Measurements from ENCODE around the gene TUBGCP6. TPM values are rescaled to one million over a fixed set of nuclear protein-coding genes. Genes with fewer than 3 reads are reported as not detected.

The TUBGCP6 gene
- total RNA-seq, 2 donors from 2014 or later = 52.3 to 80.1 TPM

DNA sequence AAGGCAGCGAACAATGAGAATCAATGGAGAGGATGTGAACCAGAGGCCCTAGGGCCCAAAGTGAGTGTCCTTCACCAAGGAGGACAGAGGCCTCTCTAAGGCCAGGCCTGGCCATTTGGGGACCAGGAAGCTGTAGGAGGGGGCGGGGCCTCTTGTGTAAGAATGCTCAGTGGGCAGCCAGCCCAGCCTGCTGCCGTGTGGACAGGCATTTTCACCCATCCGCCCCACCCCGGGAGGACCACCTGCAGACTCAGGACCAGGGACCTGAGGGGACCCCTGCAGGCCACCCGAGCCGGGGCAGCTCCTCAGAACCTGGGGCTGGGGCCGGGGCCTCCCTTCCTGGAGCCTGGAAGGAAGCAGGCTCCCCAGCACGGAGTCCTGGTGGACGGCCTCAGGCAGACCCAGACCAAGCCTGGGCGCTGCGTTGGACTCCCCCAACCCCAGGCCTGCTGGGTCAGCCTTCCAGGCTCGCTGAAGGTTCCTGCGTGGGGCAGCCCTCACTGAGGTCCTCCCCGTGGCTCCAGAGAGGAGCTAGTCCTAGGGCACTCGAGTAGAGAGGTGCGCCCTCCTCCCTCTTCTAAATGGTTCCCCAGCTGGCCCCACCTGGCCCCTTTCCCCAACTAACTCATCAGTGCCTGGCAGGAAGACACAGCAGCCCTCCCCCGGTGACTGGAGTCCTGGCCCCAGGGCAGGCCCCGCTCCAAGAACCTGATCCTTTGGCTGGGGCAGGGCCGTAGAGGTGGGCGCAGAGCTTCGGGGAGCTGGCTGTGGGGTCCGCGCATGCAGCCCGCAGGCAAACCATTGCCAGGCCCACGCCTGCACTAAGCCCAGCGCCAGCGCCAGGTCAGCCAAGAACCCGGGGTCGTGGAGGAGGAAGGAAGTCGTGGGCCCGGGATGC lies 60.6 kb downstream of the TUBGCP6 start:
- H3K27me3 ChIP-seq (replicated peaks; ENCODE audit: insufficient read depth) = no peaks in the 10 kb centered on the region
- peak overlapping the region; percentile 93 for H3K4me3 ChIP-seq
- no peak for TF ChIP-seq CTCF (IDR thresholded peaks at IDR 0.05)
- H3K27ac ChIP-seq = no peak overlapping the region
- no peaks in the 10 kb centered on the region for H3K36me3 ChIP-seq
- DNase-seq (ENCODE audit: low spot score) = no peak
- H3K4me1 ChIP-seq (ENCODE audit: control insufficient read depth in 1 of 2, low read depth in 2 of 2) = peaks cover 22 to 34% of the 10 kb centered on the region in 2 donors
- no peak for ATAC-seq (ENCODE audit: insufficient number of reproducible peaks, low FRiP score, low read depth)
- no peaks in the 10 kb centered on the region for H3K9me3 ChIP-seq

DNA sequence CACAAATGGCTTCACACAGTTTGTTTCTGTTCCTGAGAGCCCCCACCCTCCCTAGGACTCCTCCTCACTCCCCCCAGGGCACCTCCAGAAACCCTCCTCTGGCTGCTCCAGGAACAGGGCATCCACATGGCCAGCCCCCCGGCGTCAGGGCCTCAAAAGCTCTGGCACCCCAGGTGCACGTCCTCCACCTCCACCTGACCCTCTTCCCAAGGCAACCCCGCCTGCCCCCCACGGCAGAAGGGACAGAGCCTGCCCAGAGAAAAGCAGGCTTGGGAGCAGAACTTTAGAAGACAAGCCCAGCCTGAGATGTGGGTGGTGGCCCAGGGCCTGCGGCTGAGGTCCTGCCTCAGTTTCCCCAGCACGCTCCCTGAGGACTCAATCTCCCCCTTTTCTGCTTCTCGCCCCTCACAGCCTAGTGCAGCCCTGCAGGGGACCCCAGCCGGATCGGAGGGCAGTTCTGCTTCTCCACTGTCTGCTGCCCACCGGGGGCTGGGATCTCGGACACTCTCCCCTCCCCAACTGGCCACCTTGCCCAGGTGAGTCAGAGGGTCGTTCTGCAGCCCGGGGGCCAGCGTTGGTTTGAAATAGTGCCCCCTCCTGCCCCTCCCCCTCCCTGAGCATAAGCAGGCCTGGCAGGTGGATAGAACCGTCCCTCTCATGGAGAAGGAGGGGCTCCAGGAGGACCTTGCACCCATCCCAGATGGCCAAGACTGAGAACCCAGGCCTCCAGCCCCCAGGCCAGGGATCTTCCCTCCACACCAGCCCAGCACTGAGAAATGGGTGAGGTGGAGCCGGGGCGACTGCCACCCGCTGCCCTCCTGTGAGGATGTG lies 61.5 kb downstream of the TUBGCP6 start:
- no peak overlapping the region for H3K27ac ChIP-seq
- H3K4me3 ChIP-seq = no peak overlapping the region
- H3K27me3 ChIP-seq (replicated peaks; ENCODE audit: insufficient read depth) = no peaks in the 10 kb centered on the region
- H3K36me3 ChIP-seq = no peaks in the 10 kb centered on the region
- ATAC-seq (ENCODE audit: insufficient number of reproducible peaks, low FRiP score, low read depth) (no peak), DNase-seq (ENCODE audit: low spot score) (no peak)
- TF ChIP-seq CTCF (IDR thresholded peaks at IDR 0.05) = no peak
- no peaks in the 10 kb centered on the region for H3K9me3 ChIP-seq
- peaks cover 20 to 28% of the 10 kb centered on the region in 2 donors for H3K4me1 ChIP-seq (ENCODE audit: control insufficient read depth in 1 of 2, low read depth in 2 of 2)

GRCh38 chr22:50182176-50183081 lies 62.4 kb downstream of the TUBGCP6 start:
- ATAC-seq (ENCODE audit: insufficient number of reproducible peaks, low FRiP score, low read depth) = no peak
- Histone ChIP-seq H3K4me1 (ENCODE audit: control insufficient read depth in 1 of 2, low read depth in 2 of 2) (peaks cover 19 to 28% of the 10 kb centered on the region in 2 donors), H3K9me3 (no peaks in the 10 kb centered on the region), H3K36me3 (no peaks in the 10 kb centered on the region), H3K27ac (no peak overlapping the region), H3K4me3 (no peak overlapping the region), H3K27me3 (replicated peaks; ENCODE audit: insufficient read depth) (no peaks in the 10 kb centered on the region)
- DNase-seq (ENCODE audit: low spot score) = no peak
- no peak for TF ChIP-seq CTCF (IDR thresholded peaks at IDR 0.05)

DNA sequence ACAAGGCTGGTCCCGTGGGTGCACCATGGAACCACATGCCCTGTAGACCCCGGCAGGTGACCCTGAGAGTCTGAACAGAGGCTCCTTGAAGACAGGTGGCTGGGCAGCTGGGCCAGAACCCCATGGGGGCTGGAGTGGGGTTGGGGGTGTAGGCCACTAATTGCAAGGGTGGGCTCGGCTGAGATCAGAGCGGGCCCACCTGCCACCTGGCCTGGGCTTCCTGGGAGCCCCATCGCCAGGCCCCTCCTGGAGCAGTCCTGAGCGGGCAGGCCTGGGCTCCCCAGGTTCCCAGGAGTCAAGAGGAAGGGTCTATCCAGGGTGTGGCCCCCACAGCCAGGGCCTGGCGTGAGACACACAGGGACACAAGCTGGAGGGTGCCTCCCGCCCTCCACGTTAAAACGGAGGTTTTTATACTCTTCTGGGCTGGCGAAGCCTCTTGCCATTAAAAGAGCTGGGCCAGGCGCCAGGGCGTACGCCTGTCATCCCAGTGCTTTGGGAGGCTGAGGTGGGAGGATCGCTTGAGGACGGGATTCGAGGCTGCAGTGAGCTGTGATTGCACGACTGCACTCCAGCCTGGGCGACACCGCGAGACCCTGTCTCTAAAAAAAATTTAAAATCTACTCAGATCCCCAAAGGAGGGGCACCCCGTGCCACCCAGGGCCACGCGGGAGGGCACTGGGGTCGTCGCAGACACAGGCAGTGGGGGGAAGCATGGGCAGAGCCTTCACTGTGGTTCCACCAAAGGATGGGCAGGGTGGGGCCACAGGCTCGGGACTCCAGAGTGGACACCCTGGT lies 63.9 kb downstream of the TUBGCP6 start:
- peaks cover 9 to 18% of the 10 kb centered on the region in 2 donors for H3K4me1 ChIP-seq (ENCODE audit: control insufficient read depth in 1 of 2, low read depth in 2 of 2)
- DNase-seq (ENCODE audit: low spot score) (no peak), ATAC-seq (ENCODE audit: insufficient number of reproducible peaks, low FRiP score, low read depth) (no peak)
- H3K27me3 ChIP-seq (replicated peaks; ENCODE audit: insufficient read depth) = no peaks in the 10 kb centered on the region
- H3K9me3 ChIP-seq = no peaks in the 10 kb centered on the region
- H3K36me3 ChIP-seq = no peaks in the 10 kb centered on the region
- no peak for TF ChIP-seq CTCF (IDR thresholded peaks at IDR 0.05)
- no peak overlapping the region for H3K4me3 ChIP-seq
- H3K27ac ChIP-seq = no peak overlapping the region

Measured in thoracic aorta (tissue), 2 donors.